GM23338 (cell line): Measurements from ENCODE around the gene CENPP. TPM values are rescaled to one million over a fixed set of nuclear protein-coding genes. Genes with fewer than 3 reads are reported as not detected.

Experiments
- ATAC-seq: fragments of 200-7000 bp; cut with Tn5 transposase; 3 replicates; pipeline ENCODE4 v1.9.1; 2020
- DNase-seq: peaks from one replicate; pipeline ENCODE4 v3.0.0-alpha.2; 2015; ENCODE audit warnings: low spot score
- H2AFZ ChIP-seq: fragments of 200-600 bp; sonication (generic); 2 replicates; pipeline ENCODE4 v1.8.0; 2016; ENCODE audit warnings: antibody characterized with exemption, mild to moderate bottlenecking, moderate library complexity
- H3F3A ChIP-seq: fragments of 200-600 bp; sonication (generic); replicated peaks from 2 replicates; pipeline ENCODE4 v1.8.0; 2017; ENCODE audit warnings: antibody characterized with exemption, mixed run types, low read depth
- H3K27ac ChIP-seq: fragments of 200-600 bp; sonication (generic); 2 replicates; pipeline ENCODE4 v1.6.1; 2016; ENCODE audit warnings: low read depth
- H3K27me3 ChIP-seq: fragments of 200-600 bp; sonication (generic); 2 replicates; pipeline ENCODE4 v1.8.0; 2016; ENCODE audit warnings: mild to moderate bottlenecking, mixed run types, moderate library complexity; ENCODE audit not compliant: insufficient read depth
- H3K36me3 ChIP-seq: fragments of 200-600 bp; sonication (generic); 2 replicates; pipeline ENCODE4 v1.8.0; 2016; ENCODE audit warnings: mild to moderate bottlenecking; ENCODE audit not compliant: insufficient read depth
- H3K4me1 ChIP-seq: fragments of 200-600 bp; sonication (generic); 2 replicates; pipeline ENCODE4 v1.8.0; 2016; ENCODE audit warnings: mild to moderate bottlenecking, moderate library complexity; ENCODE audit not compliant: insufficient read depth
- H3K4me2 ChIP-seq: fragments of 200-600 bp; sonication (generic); 2 replicates; pipeline ENCODE4 v1.7.1; 2017; ENCODE audit warnings: mixed run types
- H3K4me3 ChIP-seq: fragments of 200-600 bp; sonication (generic); 2 replicates; pipeline ENCODE4 v1.6.1; 2016; ENCODE audit warnings: mixed run types
- H3K79me2 ChIP-seq: fragments of 200-600 bp; sonication (generic); replicated peaks from 2 replicates; pipeline ENCODE4 v1.8.0; 2017; ENCODE audit warnings: mild to moderate bottlenecking; ENCODE audit not compliant: insufficient read depth
- H3K9me2 ChIP-seq: fragments of 200-600 bp; sonication (generic); 2 replicates; pipeline ENCODE4 v1.8.0; 2017; ENCODE audit not compliant: insufficient read depth
- H4K20me1 ChIP-seq: fragments of 200-600 bp; sonication (generic); replicated peaks from 2 replicates; pipeline ENCODE4 v1.8.0; 2017; ENCODE audit warnings: mild to moderate bottlenecking; ENCODE audit not compliant: insufficient read depth
- H3K27ac Mint-ChIP-seq: 2 replicates; pipeline ENCODE4 v1.8.0; 2020; ENCODE audit warnings: inconsistent platforms, mild to moderate bottlenecking, moderate library complexity, mixed read lengths
- H3K27me3 Mint-ChIP-seq: 3 replicates; pipeline ENCODE4 v1.8.0; 2022; ENCODE audit warnings: low read depth, mild to moderate bottlenecking, moderate library complexity, mixed read lengths, inconsistent platforms; ENCODE audit not compliant: insufficient read depth, poor library complexity
- H3K36me3 Mint-ChIP-seq: 3 replicates; pipeline ENCODE4 v1.8.0; 2021; ENCODE audit warnings: low read depth, mild to moderate bottlenecking, inconsistent platforms, moderate library complexity, mixed read lengths
- H3K4me1 Mint-ChIP-seq: 3 replicates; pipeline ENCODE4 v1.8.0; 2020; ENCODE audit warnings: mild to moderate bottlenecking, inconsistent platforms, mixed read lengths
- H3K4me3 Mint-ChIP-seq: 3 replicates; pipeline ENCODE4 v1.8.0; 2021; ENCODE audit warnings: moderate library complexity, mild to moderate bottlenecking, inconsistent platforms, mixed read lengths
- H3K9me3 Mint-ChIP-seq: 3 replicates; pipeline ENCODE4 v1.8.0; 2020; ENCODE audit warnings: moderate library complexity, mild to moderate bottlenecking, inconsistent platforms, mixed read lengths
- JUNB ChIP-seq: IDR thresholded peaks from one replicate; pipeline ENCODE4 v1.6.1; 2016; ENCODE audit warnings: antibody characterized with exemption; ENCODE audit not compliant: unreplicated experiment
- polyA plus RNA-seq: library from polyadenylated mRNA; unstranded; fragments of >200 nt; fragmentation: Nextera tagmentation; extraction: Ambion mirVana; gene quantifications from 2 replicates; pipeline ENCODE4 v1.2.1, GENCODE V29; 2016
- total RNA-seq: library from RNA; depleted of rRNA; stranded (reverse); fragments of >200 nt; shearing (Covaris generic); gene quantifications from 2 replicates; pipeline ENCODE4 v1.2.3, GENCODE V29; 2014
- TF ChIP-seq, protein P1 (sequence below): IDR thresholded peaks from 2 replicates; pipeline ENCODE4 v1.6.1; 2016; ENCODE audit warnings: antibody characterized with exemption
- TF ChIP-seq, protein P2 (sequence below): fragments of 250-450 bp; sonication (Bioruptor Pico); IDR thresholded peaks from 2 replicates; pipeline ENCODE4 v1.5.0; 2020; ENCODE audit warnings: mild to moderate bottlenecking, moderate library complexity
- TF ChIP-seq, protein P3 (sequence below): IDR thresholded peaks from one replicate; pipeline ENCODE4 v1.6.1; 2018; ENCODE audit warnings: antibody characterized with exemption; ENCODE audit not compliant: unreplicated experiment

Gene CENPP
- total and polyA plus RNA-seq, 2 experiments from 2014 or later, result 11.0 to 12.6 TPM

DNA sequence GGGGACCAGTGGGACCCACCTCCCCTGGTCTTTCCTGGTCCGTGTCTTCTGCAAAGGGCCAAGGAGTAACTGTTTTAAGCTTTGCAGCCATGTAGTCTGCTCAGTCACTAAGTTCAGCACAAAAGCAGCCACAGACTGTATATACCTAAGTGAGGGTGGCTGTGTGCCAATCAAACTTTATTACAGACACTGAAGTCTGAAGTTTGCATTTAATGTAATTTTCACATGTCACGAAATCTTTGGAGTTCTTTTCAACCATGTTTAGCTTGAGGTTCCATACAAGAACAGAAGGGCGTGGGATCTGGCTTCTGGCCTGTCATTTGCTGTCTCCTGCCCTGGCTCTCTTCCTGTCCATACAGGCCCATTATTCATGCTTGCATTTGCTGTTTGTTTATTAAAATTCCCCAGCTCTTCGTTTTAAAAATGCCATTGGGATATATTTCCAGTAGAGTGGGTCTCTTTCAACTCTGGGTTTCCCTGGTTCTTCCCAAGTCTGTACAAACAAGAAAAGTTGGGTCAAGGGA is 274.2 kb downstream of the CENPP start:
- Histone ChIP-seq H3K79me2 (no peaks in the 10 kb centered on the region), H3K27ac (no peak overlapping the region), H3K4me1 (no peaks in the 10 kb centered on the region), H3K27me3 (no peaks in the 10 kb centered on the region), H3K9me2 (no peaks in the 10 kb centered on the region), H3F3A (no peaks in the 10 kb centered on the region), H3K36me3 (no peaks in the 10 kb centered on the region), H4K20me1 (no peaks in the 10 kb centered on the region), H3K4me2 (no peak overlapping the region), H3K4me3 (no peak overlapping the region), H2AFZ (no peak overlapping the region)
- H3K27me3 Mint-ChIP-seq, result peaks cover 9% of the 10 kb centered on the region
- no peak for DNase-seq
- ATAC-seq, result no peak
- H3K27ac Mint-ChIP-seq, result peak overlapping the region; percentile 73
- H3K9me3 Mint-ChIP-seq, result peaks cover 14% of the 10 kb centered on the region
- TF ChIP-seq, protein P1, sequence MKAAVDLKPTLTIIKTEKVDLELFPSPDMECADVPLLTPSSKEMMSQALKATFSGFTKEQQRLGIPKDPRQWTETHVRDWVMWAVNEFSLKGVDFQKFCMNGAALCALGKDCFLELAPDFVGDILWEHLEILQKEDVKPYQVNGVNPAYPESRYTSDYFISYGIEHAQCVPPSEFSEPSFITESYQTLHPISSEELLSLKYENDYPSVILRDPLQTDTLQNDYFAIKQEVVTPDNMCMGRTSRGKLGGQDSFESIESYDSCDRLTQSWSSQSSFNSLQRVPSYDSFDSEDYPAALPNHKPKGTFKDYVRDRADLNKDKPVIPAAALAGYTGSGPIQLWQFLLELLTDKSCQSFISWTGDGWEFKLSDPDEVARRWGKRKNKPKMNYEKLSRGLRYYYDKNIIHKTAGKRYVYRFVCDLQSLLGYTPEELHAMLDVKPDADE, result no peak
- TF ChIP-seq JUNB, result no peak
- TF ChIP-seq, protein P2, sequence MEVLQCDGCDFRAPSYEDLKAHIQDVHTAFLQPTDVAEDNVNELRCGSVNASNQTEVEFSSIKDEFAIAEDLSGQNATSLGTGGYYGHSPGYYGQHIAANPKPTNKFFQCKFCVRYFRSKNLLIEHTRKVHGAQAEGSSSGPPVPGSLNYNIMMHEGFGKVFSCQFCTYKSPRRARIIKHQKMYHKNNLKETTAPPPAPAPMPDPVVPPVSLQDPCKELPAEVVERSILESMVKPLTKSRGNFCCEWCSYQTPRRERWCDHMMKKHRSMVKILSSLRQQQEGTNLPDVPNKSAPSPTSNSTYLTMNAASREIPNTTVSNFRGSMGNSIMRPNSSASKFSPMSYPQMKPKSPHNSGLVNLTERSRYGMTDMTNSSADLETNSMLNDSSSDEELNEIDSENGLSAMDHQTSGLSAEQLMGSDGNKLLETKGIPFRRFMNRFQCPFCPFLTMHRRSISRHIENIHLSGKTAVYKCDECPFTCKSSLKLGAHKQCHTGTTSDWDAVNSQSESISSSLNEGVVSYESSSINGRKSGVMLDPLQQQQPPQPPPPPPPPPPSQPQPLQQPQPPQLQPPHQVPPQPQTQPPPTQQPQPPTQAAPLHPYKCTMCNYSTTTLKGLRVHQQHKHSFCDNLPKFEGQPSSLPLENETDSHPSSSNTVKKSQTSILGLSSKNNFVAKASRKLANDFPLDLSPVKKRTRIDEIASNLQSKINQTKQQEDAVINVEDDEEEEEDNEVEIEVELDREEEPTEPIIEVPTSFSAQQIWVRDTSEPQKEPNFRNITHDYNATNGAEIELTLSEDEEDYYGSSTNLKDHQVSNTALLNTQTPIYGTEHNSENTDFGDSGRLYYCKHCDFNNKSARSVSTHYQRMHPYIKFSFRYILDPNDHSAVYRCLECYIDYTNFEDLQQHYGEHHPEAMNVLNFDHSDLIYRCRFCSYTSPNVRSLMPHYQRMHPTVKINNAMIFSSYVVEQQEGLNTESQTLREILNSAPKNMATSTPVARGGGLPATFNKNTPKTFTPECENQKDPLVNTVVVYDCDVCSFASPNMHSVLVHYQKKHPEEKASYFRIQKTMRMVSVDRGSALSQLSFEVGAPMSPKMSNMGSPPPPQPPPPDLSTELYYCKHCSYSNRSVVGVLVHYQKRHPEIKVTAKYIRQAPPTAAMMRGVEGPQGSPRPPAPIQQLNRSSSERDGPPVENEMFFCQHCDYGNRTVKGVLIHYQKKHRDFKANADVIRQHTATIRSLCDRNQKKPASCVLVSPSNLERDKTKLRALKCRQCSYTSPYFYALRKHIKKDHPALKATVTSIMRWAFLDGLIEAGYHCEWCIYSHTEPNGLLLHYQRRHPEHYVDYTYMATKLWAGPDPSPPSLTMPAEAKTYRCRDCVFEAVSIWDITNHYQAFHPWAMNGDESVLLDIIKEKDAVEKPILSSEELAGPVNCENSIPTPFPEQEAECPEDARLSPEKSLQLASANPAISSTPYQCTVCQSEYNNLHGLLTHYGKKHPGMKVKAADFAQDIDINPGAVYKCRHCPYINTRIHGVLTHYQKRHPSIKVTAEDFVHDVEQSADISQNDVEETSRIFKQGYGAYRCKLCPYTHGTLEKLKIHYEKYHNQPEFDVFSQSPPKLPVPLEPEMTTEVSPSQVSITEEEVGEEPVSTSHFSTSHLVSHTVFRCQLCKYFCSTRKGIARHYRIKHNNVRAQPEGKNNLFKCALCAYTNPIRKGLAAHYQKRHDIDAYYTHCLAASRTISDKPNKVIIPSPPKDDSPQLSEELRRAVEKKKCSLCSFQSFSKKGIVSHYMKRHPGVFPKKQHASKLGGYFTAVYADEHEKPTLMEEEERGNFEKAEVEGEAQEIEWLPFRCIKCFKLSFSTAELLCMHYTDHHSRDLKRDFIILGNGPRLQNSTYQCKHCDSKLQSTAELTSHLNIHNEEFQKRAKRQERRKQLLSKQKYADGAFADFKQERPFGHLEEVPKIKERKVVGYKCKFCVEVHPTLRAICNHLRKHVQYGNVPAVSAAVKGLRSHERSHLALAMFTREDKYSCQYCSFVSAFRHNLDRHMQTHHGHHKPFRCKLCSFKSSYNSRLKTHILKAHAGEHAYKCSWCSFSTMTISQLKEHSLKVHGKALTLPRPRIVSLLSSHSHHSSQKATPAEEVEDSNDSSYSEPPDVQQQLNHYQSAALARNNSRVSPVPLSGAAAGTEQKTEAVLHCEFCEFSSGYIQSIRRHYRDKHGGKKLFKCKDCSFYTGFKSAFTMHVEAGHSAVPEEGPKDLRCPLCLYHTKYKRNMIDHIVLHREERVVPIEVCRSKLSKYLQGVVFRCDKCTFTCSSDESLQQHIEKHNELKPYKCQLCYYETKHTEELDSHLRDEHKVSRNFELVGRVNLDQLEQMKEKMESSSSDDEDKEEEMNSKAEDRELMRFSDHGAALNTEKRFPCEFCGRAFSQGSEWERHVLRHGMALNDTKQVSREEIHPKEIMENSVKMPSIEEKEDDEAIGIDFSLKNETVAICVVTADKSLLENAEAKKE (CRISPR knock-in tag), result no peak
- TF ChIP-seq, protein P3, sequence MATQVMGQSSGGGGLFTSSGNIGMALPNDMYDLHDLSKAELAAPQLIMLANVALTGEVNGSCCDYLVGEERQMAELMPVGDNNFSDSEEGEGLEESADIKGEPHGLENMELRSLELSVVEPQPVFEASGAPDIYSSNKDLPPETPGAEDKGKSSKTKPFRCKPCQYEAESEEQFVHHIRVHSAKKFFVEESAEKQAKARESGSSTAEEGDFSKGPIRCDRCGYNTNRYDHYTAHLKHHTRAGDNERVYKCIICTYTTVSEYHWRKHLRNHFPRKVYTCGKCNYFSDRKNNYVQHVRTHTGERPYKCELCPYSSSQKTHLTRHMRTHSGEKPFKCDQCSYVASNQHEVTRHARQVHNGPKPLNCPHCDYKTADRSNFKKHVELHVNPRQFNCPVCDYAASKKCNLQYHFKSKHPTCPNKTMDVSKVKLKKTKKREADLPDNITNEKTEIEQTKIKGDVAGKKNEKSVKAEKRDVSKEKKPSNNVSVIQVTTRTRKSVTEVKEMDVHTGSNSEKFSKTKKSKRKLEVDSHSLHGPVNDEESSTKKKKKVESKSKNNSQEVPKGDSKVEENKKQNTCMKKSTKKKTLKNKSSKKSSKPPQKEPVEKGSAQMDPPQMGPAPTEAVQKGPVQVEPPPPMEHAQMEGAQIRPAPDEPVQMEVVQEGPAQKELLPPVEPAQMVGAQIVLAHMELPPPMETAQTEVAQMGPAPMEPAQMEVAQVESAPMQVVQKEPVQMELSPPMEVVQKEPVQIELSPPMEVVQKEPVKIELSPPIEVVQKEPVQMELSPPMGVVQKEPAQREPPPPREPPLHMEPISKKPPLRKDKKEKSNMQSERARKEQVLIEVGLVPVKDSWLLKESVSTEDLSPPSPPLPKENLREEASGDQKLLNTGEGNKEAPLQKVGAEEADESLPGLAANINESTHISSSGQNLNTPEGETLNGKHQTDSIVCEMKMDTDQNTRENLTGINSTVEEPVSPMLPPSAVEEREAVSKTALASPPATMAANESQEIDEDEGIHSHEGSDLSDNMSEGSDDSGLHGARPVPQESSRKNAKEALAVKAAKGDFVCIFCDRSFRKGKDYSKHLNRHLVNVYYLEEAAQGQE, result no peak
- H3K4me1 Mint-ChIP-seq, result no peaks in the 10 kb centered on the region
- H3K36me3 Mint-ChIP-seq, result peaks cover 3% of the 10 kb centered on the region; the same call in 1 of the 3 replicates
- no peak overlapping the region for H3K4me3 Mint-ChIP-seq
